Osteoblast (primary cell): ENCODE results near the gene SCTR. TPM values are rescaled to one million over a fixed set of nuclear protein-coding genes. Genes with fewer than 3 reads are reported as not detected.

ENCODE experiments used
- DNase-seq: peaks from one replicate; pipeline ENCODE4 v3.0.0; 2011; ENCODE audit warnings: low spot score, mixed read lengths; ENCODE audit not compliant: insufficient read length; ENCODE audit errors: missing footprints
- H2AFZ ChIP-seq: 2 replicates; pipeline ENCODE4 v1.6.0; 2011; ENCODE audit warnings: mild to moderate bottlenecking, low read length
- H3K27ac ChIP-seq: 2 replicates; pipeline ENCODE4 v1.5.1; 2011; ENCODE audit warnings: mild to moderate bottlenecking, low read depth, low read length, moderate library complexity
- H3K27me3 ChIP-seq: 2 replicates; pipeline ENCODE4 v1.6.0; 2012; ENCODE audit warnings: mild to moderate bottlenecking, control low read depth, inconsistent platforms, low read length, moderate library complexity; ENCODE audit not compliant: insufficient read depth
- H3K36me3 ChIP-seq: 2 replicates; pipeline ENCODE4 v1.5.1; 2011; ENCODE audit warnings: mild to moderate bottlenecking, low read length, control low read depth, moderate library complexity; ENCODE audit not compliant: insufficient read depth
- H3K4me1 ChIP-seq: 2 replicates; pipeline ENCODE4 v1.5.1; 2011; ENCODE audit warnings: mild to moderate bottlenecking, low read length, control low read depth, moderate library complexity; ENCODE audit not compliant: insufficient read depth
- H3K4me2 ChIP-seq: 2 replicates; pipeline ENCODE4 v1.6.0; 2011; ENCODE audit warnings: mild to moderate bottlenecking, low read length; ENCODE audit not compliant: insufficient read depth
- H3K4me3 ChIP-seq: fragments of 200-600 bp; sonication (generic); 3 replicates; pipeline ENCODE4 v1.5.1; 2012; ENCODE audit warnings: mild to moderate bottlenecking, low read length, inconsistent platforms; ENCODE audit not compliant: insufficient read depth
- H3K79me2 ChIP-seq: 2 replicates; pipeline ENCODE4 v1.6.0; 2012; ENCODE audit warnings: mild to moderate bottlenecking, low read length, control low read depth, inconsistent platforms; ENCODE audit not compliant: insufficient read depth
- H3K9me3 ChIP-seq: 2 replicates; pipeline ENCODE4 v1.5.1; 2011; ENCODE audit warnings: low read depth, low read length, control low read depth
- H4K20me1 ChIP-seq: 2 replicates; pipeline ENCODE4 v1.6.0; 2012; ENCODE audit warnings: mild to moderate bottlenecking, low read length, control low read depth; ENCODE audit not compliant: insufficient read depth
- total RNA-seq: library from RNA; depleted of rRNA; stranded (reverse); fragments of >200 nt; gene quantifications from 2 replicates; pipeline ENCODE4 v1.2.3, GENCODE V29; 2012
- TF ChIP-seq, protein P1 (sequence below): IDR thresholded peaks from 2 replicates; pipeline ENCODE4 v1.5.1; 2011; ENCODE audit warnings: mild to moderate bottlenecking, low read depth, low read length, moderate library complexity; ENCODE audit errors: extremely low read depth

Gene SCTR
- total RNA-seq, 1 donor = not detected

DNA sequence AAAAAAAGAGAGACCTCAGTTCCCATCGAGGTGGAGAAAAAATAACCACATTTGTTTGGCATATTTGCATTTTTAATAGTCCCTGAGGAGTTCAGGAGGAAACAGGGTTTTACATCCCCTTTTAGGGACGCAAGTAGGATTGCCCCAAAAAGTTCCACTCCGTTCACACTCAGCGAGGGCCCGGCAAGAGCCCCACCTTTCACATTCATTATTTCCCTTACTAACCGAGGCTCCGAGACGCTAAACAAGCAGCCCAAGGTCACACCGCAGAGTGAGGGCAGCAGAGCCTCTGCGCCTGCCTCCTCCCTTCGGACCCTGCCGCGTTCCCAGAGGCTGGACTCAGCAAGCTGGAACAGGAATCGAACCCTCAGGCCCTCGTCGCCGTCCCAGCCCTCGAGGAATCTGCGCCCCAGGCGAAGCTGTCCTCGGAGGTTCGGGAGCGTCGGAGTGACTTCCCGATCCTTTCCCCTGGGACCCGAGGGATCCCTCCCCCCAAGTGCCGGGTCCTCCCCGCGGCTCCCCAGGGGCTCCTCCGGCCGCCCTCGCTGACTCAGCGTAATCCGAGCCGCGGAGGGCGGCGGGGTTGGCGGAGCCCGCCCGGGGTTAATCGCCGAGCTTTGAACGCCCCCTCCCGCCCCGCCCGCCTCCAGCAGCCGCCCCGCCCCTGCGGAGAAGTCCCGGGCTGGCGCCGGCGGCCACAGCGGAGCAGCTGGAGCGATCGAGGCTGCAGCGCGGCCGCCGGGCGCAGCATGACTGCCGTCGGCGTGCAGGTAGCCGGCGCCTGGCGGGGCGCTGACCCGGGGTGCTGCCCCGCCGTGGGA is 92.9 kb downstream of the SCTR start, which contains the start of gene TMEM37:
Gene TMEM37, plus strand, starts transcription at position 700 of the 821 bp plus-strand sequence. Its CDS starts 50 bp downstream, at position 750.
- no peaks in the 10 kb centered on the region for H4K20me1 ChIP-seq
- peaks cover 14% of the 10 kb centered on the region for H3K4me1 ChIP-seq
- peak within 1 kb of the TSS; percentile 65 for H3K4me3 ChIP-seq
- no peaks in the 10 kb centered on the region for H3K79me2 ChIP-seq
- no peaks in the 10 kb centered on the region for H3K9me3 ChIP-seq
- no peak within 1 kb of the TSS for H3K27ac ChIP-seq
- H2AFZ ChIP-seq = peak within 1 kb of the TSS; percentile 44
- DNase-seq = peak; percentile 96
- no peaks in the 10 kb centered on the region for H3K36me3 ChIP-seq
- H3K4me2 ChIP-seq = peak within 1 kb of the TSS; percentile 79
- TF ChIP-seq, protein P1, sequence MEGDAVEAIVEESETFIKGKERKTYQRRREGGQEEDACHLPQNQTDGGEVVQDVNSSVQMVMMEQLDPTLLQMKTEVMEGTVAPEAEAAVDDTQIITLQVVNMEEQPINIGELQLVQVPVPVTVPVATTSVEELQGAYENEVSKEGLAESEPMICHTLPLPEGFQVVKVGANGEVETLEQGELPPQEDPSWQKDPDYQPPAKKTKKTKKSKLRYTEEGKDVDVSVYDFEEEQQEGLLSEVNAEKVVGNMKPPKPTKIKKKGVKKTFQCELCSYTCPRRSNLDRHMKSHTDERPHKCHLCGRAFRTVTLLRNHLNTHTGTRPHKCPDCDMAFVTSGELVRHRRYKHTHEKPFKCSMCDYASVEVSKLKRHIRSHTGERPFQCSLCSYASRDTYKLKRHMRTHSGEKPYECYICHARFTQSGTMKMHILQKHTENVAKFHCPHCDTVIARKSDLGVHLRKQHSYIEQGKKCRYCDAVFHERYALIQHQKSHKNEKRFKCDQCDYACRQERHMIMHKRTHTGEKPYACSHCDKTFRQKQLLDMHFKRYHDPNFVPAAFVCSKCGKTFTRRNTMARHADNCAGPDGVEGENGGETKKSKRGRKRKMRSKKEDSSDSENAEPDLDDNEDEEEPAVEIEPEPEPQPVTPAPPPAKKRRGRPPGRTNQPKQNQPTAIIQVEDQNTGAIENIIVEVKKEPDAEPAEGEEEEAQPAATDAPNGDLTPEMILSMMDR = no peak
- peaks cover 21% of the 10 kb centered on the region for H3K27me3 ChIP-seq

DNA sequence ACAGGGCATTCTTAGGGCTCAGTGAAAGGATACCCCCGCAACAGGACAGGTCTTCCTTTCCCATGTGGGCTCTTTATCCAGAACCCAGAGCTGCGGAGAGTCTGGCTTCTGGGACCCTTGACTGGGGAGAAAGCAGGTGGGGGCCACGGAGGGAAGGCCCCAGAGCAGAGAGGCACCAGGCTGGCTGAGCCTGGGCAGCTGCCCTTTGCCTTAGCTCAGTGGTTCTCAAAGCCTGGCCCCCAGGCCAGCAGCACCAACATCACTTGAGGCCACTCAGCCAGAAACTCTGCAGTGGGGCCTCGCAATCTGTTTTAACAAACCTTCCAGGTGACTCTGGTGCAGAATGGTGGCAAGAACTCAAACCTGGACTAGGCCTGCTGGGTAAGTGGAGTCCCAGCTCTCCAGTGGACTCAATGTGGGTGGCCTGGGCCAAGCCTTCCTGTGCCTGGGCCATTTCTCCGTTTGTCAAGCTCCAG is 94.2 kb downstream of the SCTR start:
- H3K36me3 ChIP-seq = no peaks in the 10 kb centered on the region
- H2AFZ ChIP-seq = no peak overlapping the region
- H3K9me3 ChIP-seq = no peaks in the 10 kb centered on the region
- no peak overlapping the region for H3K27ac ChIP-seq
- peaks cover 30% of the 10 kb centered on the region for H3K27me3 ChIP-seq
- no peaks in the 10 kb centered on the region for H4K20me1 ChIP-seq
- TF ChIP-seq, protein P1 = no peak
- H3K4me3 ChIP-seq = no peak overlapping the region
- DNase-seq = peak; percentile 50
- no peaks in the 10 kb centered on the region for H3K79me2 ChIP-seq
- H3K4me2 ChIP-seq = no peak overlapping the region
- H3K4me1 ChIP-seq = peaks cover 14% of the 10 kb centered on the region

DNA sequence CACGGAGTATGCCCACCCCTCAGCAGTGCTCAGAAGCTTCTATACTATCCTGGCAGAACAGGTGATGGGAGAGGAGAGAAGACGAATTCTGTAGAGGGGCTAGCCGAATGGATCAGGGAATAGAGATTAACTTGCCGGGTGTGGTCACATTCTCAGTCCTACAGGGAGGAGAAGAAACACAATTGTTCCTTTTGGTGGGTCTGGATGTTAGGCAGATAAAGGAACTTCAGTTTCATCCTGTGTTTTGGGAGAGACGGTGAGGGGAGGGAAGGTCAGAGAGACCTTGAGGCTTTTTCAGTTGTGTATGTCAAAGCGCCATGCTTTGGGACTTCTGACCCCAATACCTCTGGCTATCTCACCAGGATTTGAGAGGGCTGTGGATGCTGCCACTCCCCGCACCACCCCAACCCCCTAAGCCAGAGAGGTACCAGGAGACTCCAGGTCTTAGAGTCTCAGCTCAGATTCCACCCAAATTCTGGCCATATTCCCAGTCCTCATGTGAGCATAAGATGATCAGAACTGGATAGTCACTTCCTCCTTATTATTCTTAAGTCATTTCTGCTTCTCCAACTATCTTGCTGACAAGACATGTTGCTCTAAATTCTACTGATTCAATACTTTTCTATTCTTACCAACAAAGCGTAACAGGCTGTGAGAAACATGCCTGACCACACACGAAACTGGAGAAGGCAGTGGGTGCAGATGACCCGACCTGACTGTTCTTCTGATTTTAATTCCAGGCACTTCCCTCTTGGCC is 94.9 kb downstream of the SCTR start:
- Histone ChIP-seq H2AFZ (no peak overlapping the region), H3K4me2 (no peak overlapping the region), H3K9me3 (no peaks in the 10 kb centered on the region), H3K4me3 (no peak overlapping the region), H3K36me3 (no peaks in the 10 kb centered on the region), H3K27ac (no peak overlapping the region), H4K20me1 (no peaks in the 10 kb centered on the region), H3K79me2 (no peaks in the 10 kb centered on the region), H3K27me3 (peaks cover 37% of the 10 kb centered on the region), H3K4me1 (peaks cover 14% of the 10 kb centered on the region)
- peak; percentile 66 for DNase-seq
- TF ChIP-seq, protein P1 = no peak
